CMK (cell line): ENCODE data around the gene ZBTB5.
A peak's percentile ranks its signal among the peaks of the same experiment; 100 is the strongest.
"Not testable (repeated sequence)": the region's sequence is repeated elsewhere in the genome, so short reads cannot be mapped to it uniquely, and the experiment has no call there.

ENCODE experiments used
- DNase-seq: peaks from one replicate; pipeline ENCODE4 v3.0.0-alpha.2; 2010; ENCODE audit warnings: low read depth

Gene ZBTB5

GRCh38 chr9:37486616-37487548 lies 21.6 kb upstream of the ZBTB5 start:
- no peak for DNase-seq

- DNase-seq, result no peak
These were observed 21.0 kb upstream of the ZBTB5 start for GRCh38 chr9:37486256-37486615.

DNA sequence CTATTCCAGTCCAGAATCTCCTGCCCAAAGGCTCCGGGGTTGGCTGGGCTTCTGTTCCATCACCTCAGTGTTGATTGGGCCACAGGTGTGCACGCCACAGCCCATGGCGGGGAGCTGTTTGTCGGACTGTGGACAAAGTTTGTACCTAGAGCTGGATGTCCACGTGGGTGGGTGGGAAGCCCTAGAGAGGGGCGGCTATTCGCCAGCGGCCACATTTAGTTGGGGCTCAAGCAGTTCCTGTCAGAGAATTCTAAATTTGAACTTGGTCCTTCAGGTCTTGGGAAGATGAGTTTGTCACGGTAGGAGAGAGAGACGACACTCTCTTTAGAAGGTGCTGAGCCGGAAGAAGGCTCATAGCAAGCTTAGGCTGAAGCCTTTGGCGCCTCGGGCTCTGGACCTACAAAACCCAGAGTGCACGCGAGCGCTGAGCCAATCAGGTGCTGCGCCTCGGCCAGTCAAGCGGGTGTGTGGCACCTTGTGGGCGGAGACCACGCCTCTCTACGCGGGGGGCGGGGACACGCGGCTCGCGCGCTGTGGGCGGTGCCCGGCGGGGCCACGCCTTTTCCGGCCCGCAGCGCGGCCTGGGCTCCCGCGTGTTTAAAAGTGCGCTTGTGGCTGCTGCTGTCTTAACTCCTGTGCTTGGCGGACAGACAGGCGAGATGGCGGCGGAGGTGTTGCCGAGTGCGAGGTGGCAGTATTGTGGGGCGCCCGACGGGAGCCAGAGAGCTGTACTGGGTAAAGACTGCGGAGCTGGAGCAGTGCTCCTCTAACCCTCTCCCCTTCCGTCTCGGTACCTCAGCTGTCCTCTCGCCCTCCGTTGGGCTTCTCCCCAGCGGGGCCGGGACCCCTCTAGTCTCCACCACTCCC lies 20.4 kb upstream of the ZBTB5 start, which contains the start of gene POLR1E:
POLR1E (plus strand) TSS at position 560 of the 867 bp plus-strand sequence; CDS start at position 660, 100 bp downstream.
- DNase-seq, result peak; percentile 87

DNA sequence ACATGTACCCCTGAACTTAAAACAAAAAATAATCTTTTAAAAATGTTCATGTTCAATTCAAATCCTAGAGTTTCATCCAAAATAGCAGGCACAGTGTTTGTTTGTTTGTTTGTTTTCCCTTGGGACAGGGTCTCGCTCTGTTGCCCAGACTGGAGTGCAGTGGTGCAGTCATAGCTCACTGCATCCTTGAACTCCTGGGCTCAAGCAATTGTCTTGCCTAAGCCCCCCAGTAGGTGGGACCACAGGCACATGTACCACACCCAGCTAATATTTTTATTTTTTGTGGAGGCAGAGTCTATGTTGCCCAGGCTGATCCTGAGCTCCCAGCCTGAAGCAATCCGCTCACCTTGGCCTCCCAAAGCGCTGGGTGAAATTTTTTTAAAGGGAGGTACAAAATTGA lies 15.5 kb upstream of the ZBTB5 start:
- DNase-seq, result no peak

DNA sequence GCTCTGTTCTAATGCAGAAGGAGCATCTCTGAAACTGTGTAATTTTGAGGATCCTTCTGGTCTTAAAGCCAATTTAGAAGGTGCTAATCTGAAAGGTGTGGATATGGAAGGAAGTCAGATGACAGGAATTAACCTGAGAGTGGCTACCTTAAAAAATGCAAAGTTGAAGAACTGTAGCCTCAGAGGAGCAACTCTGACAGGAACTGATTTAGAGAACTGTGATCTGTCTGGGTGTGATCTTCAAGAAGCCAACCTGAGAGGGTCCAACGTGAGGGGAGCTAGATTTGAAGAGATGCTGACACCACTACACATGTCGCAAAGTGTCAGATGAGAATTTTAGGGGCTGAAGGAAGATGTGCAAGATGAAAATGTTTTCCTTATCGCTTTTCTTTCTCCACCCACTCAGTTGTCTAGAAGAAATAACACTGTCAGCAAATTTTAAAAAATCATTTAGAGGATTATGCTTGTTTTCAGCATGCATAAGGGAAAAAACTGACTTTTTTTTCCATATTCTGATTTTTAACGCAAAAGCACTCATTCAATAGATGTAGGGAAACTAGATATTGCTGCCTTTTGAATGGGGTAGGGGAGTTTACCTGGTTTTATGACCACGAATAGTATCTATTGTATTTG lies 12.9 kb upstream of the ZBTB5 start:
- not testable (repeated sequence) for DNase-seq

GRCh38 chr9:37477443-37477842 lies 12.2 kb upstream of the ZBTB5 start:
- DNase-seq, result not testable (repeated sequence)

GRCh38 chr9:37476930-37477329 lies 11.7 kb upstream of the ZBTB5 start:
- DNase-seq, result no peak

DNA sequence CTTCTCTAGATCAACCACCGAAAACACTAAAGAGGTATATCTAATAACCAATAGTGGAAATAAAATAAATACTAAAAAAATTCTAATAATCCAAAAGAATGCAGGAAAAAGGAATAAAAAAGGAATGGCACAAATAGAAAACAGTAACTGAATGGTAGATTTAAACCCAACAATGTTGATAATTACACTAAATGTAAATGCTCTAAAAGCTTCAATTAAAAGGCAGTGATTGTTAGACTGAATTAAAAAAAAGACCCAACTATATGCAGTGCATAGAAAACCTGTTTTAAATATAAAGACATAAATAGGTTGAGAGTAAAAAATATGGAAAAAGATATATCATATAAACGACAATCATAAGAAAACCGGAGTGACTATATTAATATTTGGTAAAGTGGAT lies 9.2 kb upstream of the ZBTB5 start:
- no peak for DNase-seq

DNA sequence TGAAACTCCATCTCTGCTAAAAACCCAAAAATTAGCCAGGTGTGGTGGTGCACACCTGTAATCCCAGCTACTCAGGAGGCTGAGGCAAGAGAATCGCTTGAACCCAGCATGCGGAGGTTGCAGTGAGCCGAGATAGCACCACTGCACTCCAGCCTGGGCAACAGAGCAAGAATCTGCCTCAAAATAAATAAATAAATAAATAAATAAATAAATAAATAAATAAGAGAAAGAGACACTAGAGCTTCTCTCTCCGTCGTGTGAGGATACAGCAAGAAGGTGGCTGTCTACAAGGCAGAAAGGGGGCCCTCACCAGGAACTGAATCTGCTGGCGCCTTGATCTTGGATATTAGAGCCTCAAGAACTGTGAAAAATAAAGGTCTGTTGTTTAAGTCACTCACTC lies 8.7 kb upstream of the ZBTB5 start:
- DNase-seq, result not testable (repeated sequence)

- DNase-seq, result no peak
These were observed 6.9 kb upstream of the ZBTB5 start for GRCh38 chr9:37471942-37472684.

- no peak for DNase-seq
These were observed 3.4 kb upstream of the ZBTB5 start for GRCh38 chr9:37468620-37469019.

DNA sequence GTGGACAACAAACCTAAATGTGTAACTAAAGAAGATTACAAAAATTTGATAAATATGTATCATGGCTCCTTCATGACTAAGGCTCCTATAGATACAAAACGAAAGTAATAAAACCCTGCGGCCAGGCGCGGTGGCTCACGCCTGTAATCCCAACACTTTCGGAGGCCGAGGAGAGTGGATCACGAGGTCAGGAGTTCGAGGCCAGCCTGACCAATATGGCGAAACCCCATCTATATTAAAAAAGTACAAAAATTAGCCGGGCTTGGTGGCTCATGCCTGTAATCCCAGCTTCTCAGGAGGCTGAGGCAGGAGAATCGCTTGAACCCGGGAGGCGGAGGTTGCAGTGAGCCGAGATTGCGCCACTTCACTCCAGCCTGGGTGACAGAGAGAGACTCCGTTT lies 2.3 kb upstream of the ZBTB5 start:
- not testable (repeated sequence) for DNase-seq

DNA sequence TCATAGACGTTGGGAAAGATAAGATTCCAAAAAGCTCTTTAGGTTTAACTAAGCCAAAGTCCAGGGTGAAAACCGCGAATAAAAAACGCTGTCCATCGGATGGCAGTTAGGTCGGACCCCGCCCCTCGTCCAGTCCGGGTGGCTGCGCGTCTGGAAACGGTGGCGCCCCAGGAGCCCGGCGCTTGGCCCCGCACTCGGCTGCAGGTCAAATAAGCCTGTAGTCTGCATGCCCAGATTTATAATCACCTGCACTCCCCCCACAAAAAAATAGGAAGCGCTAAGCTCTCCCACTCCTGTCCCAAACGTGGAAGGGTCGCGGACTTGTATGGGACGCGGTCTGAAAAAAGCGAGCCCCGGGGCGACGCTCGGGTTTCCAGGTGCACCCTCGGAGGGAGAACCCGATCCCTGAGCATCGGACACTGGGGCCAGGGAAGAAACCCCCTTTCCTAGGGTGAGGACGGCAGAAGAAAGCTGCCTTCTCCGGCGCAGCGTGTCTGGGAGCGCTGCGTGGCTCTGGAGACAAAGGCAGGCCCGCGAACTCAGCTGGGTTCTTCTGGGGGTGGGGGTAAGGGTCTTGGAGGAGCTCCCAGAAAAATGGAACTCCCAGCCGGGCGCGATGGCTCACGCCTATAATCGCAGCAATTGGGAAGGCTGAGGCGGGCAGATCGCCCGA lies 923 bp upstream of the ZBTB5 start:
- DNase-seq, result peak; percentile 47

- DNase-seq, result no peak
These were observed 613 bp downstream of the ZBTB5 start for GRCh38 chr9:37464426-37465248.

- no peak for DNase-seq
These were observed 1.2 kb downstream of the ZBTB5 start for GRCh38 chr9:37464006-37464405.

DNA sequence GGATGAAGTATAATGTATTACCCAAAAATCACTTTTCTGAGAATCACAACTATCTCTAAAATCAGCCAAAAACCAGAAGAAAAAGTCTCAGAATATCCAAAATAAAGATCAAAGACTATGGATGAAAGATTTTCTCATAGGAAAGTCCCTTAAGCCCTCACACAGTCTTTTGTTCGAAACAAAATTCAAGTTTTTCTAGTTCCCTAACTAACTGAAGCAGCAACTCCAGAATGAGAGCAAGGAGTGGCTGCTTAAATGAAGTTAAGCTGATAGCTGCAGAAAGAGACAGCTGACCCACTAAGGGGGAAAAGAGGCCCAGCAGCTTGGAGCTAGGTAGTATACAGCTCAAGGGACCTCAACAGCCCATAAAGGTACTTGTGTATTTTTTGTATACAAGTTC lies 8.4 kb downstream of the ZBTB5 start:
- no peak for DNase-seq

DNA sequence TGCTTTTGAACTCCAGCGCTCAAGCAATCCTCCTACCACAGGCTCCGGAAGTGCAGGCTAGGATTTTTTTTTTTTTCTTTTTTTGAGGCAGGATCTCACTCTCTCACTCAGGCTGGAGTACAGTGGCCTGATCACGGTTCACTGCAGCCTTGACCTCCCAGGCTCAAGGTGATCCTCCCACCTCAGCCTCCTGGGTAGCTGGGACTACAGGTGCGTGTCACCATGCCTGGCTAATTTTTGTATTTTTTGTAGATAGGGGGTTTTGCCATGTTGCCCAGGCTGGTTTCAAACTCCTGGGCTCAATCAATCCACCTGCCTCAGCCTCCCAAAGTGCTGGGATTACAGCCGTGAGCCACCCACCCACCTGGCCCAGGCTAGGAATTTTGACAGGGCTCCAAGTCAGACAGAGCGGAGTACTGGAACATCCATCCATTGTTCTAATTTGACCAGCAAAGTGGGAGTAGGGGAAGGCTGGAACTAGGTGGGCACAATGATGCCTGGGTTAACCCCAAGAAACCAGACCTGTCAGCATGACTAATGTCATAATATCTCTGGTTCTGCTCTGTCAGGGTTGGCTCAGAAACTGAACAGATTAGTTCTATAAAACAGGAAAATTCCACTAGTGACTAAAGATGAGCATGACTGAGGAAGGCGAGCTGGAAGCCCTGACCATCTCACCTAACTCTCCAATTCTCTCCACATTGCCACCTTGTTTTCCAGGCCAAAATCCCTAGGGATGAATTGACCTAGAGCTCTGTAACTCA lies 9.2 kb downstream of the ZBTB5 start:
- no peak for DNase-seq

- no peak for DNase-seq
These were observed 11.0 kb downstream of the ZBTB5 start for GRCh38 chr9:37454238-37454637.

DNA sequence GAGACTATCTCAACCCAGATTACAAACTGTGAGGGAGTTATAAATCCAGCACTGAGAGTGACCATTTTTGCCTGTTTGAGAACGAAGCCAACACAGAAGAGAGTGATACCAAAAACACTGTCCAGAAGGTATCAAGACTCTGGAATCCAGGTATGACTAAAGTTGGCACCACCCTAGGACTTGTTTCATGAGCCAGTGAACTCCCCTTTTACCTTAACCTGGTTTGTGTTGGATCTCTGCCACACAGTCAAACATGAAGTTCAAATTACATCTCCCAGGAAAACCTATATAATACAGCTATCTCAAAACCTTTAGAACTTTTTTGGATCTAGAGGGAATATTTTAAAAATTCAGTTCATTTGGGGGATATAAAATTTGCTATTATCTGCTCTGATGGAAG lies 11.4 kb downstream of the ZBTB5 start:
- no peak for DNase-seq
